Body of pancreas (tissue), 4 donors: Measurements from ENCODE around the gene RHBDF2. TPM values are rescaled to one million over a fixed set of nuclear protein-coding genes. Genes with fewer than 3 reads are reported as not detected.

Experiments
- ATAC-seq: fragments of 150-250 bp; one replicate; pipeline ENCODE4 v1.9.1; 2016
- DNase-seq, 4 donors: peaks; one replicate each; pipeline ENCODE4 v3.0.0-alpha.2; 2019
- H3K27ac ChIP-seq, 4 donors: fragments of 200-600 bp; sonication (generic); 1 replicate in 3 of 4; 2 replicates in 1 of 4; pipeline versions ENCODE4 v1.5.1 to v1.6.1; 2016 to 2019; ENCODE audit warnings: mild to moderate bottlenecking in 1 of 4, mixed read lengths in 1 of 4, moderate library complexity in 1 of 4
- H3K27me3 ChIP-seq, 2 donors: fragments of 200-600 bp; sonication (generic); one replicate each; pipeline ENCODE4 v1.6.0; 2016; ENCODE audit warnings: mild to moderate bottlenecking in 1 of 2
- H3K36me3 ChIP-seq, 2 donors: fragments of 200-600 bp; sonication (generic); replicated peaks in 1 of 2; 2 replicates each; pipeline ENCODE4 v1.5.1; 2016; ENCODE audit warnings: low read depth in 2 of 2; ENCODE audit not compliant: insufficient read depth in 1 of 2
- H3K4me1 ChIP-seq: fragments of 200-600 bp; sonication (generic); one replicate; pipeline ENCODE4 v1.6.0; 2016
- H3K4me3 ChIP-seq, 2 donors: fragments of 200-600 bp; sonication (generic); 1 replicate in 1 of 2; 2 replicates in 1 of 2; pipeline ENCODE4 v1.5.1; 2016 to 2019
- H3K9me3 ChIP-seq, 3 donors: fragments of 200-600 bp; sonication (generic); 1 replicate in 2 of 3; 2 replicates in 1 of 3; pipeline ENCODE4 v1.5.1; 2016
- CTCF ChIP-seq, 7 experiments: fragments of 450-650 bp in 4 of 7; fragments of 200-600 bp in 3 of 7; sonication (generic) in 3 of 7; IDR thresholded peaks; one replicate each; pipeline ENCODE4 v1.5.1; 2016 to 2019; ENCODE audit warnings: antibody characterized with exemption in 7 of 7
- POLR2A ChIP-seq, 3 donors: fragments of 450-650 bp; IDR thresholded peaks; one replicate each; pipeline ENCODE4 v1.6.1; 2016; ENCODE audit warnings: antibody characterized with exemption in 3 of 3, mild to moderate bottlenecking in 2 of 3
- WGBS, 2 donors: methylation state at CpG; one replicate each; pipeline ENCODE4 v1.1.5; 2017; 5-methylcytosine and 5-hydroxymethylcytosine counted together
- intact Hi-C: fragments of 100-400 bp; cut with DNase I; formaldehyde crosslinking; loops from one replicate; pipeline ENCODE4 v1.15.1; 2023
- total RNA-seq, 2 donors: library from RNA; depleted of rRNA; stranded (reverse); fragments of >200 nt; gene quantifications; one replicate each; pipeline ENCODE4 v1.1.0, GENCODE V29; 2016

The RHBDF2 gene
- total RNA-seq, 2 donors from 2014 or later, result 23.1 to 48.1 TPM

- peaks cover 65% of the 10 kb centered on the region for H3K4me1 ChIP-seq
- DNase-seq (no peak), ATAC-seq (no peak)
- intact Hi-C loops, result no loop called here
- peak overlapping the region in 3 of 4 donors; percentile 3 to 66 (median 34) for H3K27ac ChIP-seq
- no peak for TF ChIP-seq POLR2A (IDR thresholded peaks at IDR 0.05)
- TF ChIP-seq CTCF (IDR thresholded peaks at IDR 0.05), result no peak
- H3K36me3 ChIP-seq, result no peaks in the 10 kb centered on the region
- no peaks in the 10 kb centered on the region for H3K9me3 ChIP-seq
- WGBS, 2 donors, result 23 to 37% methylated on average over 9 to 21 of the region's 24 CpGs
- H3K4me3 ChIP-seq, result no peak overlapping the region
- peaks cover 0 to 5% of the 10 kb centered on the region in 2 donors for H3K27me3 ChIP-seq
Observed at GRCh38 chr17:76544546-76545365, 43.5 kb upstream of the RHBDF2 start.

GRCh38 chr17:76543826-76544545 is 42.8 kb upstream of the RHBDF2 start:
- Histone ChIP-seq H3K27me3 (peaks cover 0 to 5% of the 10 kb centered on the region in 2 donors), H3K9me3 (no peaks in the 10 kb centered on the region), H3K4me1 (peaks cover 65% of the 10 kb centered on the region), H3K27ac (peak overlapping the region in 2 of 4 donors; percentile 3 to 66), H3K4me3 (no peak overlapping the region), H3K36me3 (no peaks in the 10 kb centered on the region)
- TF ChIP-seq CTCF (IDR thresholded peaks at IDR 0.05) (no peak), POLR2A (IDR thresholded peaks at IDR 0.05) (no peak)
- ATAC-seq (no peak), DNase-seq (no peak)
- 32 to 38% methylated on average over 22 of the region's 22 CpGs for WGBS, 2 donors
- intact Hi-C loops, result no loop called here

- Histone ChIP-seq H3K4me1 (peaks cover 62% of the 10 kb centered on the region), H3K27ac (no peak overlapping the region), H3K9me3 (no peaks in the 10 kb centered on the region), H3K4me3 (no peak overlapping the region), H3K36me3 (no peaks in the 10 kb centered on the region), H3K27me3 (peaks cover 2 to 5% of the 10 kb centered on the region in 2 donors)
- ATAC-seq, result no peak
- 62 to 63% methylated on average over 5 to 6 of the region's 6 CpGs for WGBS, 2 donors
- intact Hi-C loops, result no loop called here
- TF ChIP-seq CTCF (IDR thresholded peaks at IDR 0.05), result no peak
- TF ChIP-seq POLR2A (IDR thresholded peaks at IDR 0.05), result no peak
- no peak for DNase-seq
Observed at GRCh38 chr17:76543482-76543825, 42.2 kb upstream of the RHBDF2 start.

GRCh38 chr17:76542984-76543383 is 41.8 kb upstream of the RHBDF2 start:
- ATAC-seq (no peak), DNase-seq (no peak)
- Histone ChIP-seq H3K4me3 (no peak overlapping the region), H3K36me3 (no peaks in the 10 kb centered on the region), H3K4me1 (peaks cover 62% of the 10 kb centered on the region), H3K27me3 (peaks cover 5 to 6% of the 10 kb centered on the region in 2 donors), H3K9me3 (no peaks in the 10 kb centered on the region), H3K27ac (no peak overlapping the region)
- intact Hi-C loops, result no loop called here
- TF ChIP-seq CTCF (IDR thresholded peaks at IDR 0.05) (no peak), POLR2A (IDR thresholded peaks at IDR 0.05) (no peak)
- 69% methylated on average over 6 of the region's 8 CpGs; no CpG with 5 or more reads in 1 of the 2 donors for WGBS, 2 donors
